GM18498 (cell line): Measurements from ENCODE around the gene PHF21A.
"Not testable (repeated sequence)": the region's sequence is repeated elsewhere in the genome, so short reads cannot be mapped to it uniquely, and the experiment has no call there.

Source experiments
- ATAC-seq: cut with Tn5 transposase; IDR thresholded peaks from one replicate; pipeline ENCODE4 v1.9.1; 2021; ENCODE audit warnings: mild to moderate bottlenecking, moderate library complexity; ENCODE audit not compliant: unreplicated experiment

Gene PHF21A

DNA sequence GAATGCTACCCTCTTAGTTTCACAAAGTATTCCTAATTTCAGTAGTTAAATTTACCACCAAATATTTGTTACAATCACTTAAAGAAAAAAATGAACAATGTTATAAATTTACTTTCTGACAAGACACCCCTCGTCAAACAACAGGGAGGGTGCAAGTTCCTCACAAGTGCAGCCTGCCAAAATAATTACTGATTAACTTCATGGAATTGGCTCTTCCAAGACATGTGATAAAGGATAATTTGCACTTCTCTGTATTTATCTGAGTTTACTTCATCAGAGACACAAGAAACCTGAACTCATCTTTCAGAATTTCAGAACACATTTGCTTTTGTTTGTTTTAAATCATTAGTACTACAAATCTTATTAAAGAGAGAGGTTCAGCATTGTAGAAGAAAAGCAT is 132.3 kb downstream of the PHF21A start:
- no peak for ATAC-seq

DNA sequence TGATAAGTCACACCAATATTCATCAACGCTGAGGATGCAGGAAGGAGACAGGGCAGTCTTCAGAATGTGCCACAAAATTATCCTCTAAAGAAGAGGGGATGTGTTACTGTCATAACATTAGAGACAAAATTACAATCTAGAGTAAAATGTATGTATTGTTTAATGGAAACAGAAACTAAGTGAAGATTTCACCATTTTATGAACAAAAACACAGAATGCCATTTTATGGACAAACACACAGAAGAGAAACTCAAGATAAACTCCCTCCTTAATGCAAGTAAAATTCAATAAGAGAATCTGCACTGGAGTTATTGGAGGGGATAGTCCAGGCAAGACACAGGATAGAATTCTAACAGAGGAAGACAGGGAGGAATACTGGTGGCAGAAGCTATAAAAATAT is 136.0 kb downstream of the PHF21A start:
- no peak for ATAC-seq

DNA sequence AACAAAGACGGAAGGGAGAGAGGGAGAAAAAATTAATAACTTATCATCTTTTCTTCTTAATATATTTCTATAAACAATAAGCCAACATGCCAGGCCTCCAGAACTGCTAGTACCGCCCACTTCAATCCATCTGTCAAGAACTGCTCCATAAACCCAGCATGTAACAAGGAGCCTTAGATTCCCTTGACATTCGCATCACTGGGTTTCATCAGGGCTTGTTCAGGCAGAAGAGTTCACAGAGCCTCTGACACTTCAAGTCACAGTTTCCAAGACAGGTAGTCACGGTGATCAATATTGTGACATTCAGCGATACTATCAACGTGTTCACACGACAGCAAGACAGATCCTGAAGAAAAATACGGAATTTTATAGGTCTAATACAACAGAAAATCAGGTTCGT is 137.1 kb downstream of the PHF21A start:
- ATAC-seq, result no peak

DNA sequence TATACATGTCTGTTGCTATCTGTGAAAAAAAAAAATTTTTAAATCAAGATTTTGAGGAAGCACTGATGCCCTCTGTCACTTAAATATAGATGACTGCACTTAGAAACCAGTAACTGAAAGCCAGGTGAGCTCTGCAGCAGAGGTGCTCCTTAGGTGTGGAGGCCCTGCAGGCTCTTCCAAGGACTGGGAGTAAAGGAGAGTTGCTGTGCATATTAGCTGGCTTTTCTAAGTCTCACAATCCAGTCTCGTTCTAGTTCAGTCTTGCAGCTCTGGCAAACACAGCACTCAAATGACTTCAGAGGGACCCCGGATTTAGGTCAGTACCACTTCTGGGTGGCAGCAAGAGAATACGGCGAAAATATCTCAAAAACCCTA is 137.8 kb downstream of the PHF21A start:
- ATAC-seq, result no peak

DNA sequence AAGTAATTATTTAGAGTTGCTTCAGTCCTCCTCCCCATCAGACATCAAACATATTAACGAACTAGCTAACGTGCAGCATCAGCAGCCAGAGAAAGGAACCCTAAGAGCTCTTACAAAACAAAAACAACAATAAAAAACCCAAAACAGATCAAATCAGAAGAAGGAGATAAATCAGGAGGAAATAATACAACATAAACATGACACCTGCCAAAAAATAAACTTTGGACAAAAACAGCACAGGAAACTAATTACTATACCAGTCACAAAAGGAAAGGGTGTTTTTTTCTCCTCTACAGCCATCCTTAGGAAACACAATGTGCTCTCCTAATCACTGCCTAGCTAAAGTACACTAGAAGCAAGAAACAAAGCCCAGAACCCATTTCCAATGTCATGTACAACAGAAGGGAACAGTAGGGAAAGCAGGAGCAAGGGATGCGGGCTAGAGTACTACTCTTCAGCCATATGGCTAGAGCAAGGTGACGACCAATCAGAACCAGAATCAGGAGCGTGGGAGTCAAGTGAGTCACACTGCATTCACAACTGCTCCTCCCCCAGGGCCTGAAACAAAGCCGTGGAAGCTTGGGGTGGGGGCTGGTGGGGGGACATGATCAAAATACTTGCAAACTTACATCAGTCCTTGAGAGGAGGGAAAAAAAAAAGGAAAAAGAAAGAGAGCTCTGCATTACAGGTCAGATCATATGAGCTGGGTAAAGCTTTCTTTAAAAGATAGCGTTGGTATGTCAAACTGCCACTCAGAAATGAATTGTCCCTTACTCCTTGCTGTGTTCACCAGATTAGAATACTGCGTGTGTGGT is 138.4 kb downstream of the PHF21A start:
- ATAC-seq, result no peak

DNA sequence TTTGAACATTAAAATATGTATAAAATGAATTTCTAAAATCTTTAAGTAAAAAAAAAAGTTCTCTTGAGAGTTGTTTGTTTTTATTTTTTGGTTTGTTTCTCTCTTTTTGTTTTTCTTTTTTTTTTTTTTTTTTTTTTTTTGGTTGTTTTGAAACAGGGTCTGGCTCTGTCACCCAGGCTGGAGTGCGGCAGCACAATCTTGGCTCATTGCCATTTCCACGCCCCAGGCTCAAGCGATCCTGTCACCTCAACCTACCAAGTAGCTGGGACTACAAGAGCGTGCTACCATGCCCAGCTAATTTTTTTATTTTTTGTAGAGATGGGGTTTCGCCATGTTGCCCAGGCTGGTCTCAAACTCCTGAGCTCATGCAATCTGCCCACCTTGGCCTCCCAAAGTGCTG is 139.4 kb downstream of the PHF21A start:
- not testable (repeated sequence) for ATAC-seq

DNA sequence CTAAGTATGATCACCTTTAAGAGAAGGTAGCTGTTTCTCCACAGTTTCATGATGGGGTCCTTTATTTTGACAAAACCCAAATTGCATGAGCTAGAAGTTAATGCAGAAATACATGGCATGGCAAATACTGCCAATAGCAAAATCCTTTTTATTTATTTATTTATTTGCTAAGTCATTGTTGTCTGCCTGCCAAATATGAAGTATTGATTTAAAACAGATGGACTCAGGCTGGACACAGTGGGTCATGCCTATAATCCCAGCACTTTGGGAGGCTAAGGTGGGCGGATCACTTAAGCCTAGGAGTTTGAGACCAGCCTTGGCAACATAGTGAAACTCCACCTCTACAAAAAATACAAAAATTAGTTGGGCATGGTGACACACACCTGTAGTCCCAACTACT is 146.4 kb downstream of the PHF21A start:
- ATAC-seq, result no peak

DNA sequence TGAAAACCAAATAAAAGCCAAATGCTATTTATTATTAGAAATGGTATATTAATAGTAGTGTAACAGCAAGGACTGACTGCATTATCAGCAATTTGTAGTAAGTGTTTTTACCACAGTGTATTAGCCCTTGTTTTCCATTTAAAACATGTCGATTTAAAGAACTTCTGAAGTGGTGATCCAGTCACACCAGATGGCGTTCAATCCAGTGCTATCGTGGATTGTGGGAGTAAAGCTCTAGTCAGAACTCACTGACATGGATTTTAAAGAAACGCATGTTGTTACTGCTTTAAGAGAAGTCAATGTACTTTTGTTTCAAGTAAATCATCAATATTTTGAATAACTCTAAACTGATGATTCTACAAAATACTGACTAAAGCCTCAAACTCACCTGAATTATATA is 147.7 kb downstream of the PHF21A start:
- no peak for ATAC-seq

DNA sequence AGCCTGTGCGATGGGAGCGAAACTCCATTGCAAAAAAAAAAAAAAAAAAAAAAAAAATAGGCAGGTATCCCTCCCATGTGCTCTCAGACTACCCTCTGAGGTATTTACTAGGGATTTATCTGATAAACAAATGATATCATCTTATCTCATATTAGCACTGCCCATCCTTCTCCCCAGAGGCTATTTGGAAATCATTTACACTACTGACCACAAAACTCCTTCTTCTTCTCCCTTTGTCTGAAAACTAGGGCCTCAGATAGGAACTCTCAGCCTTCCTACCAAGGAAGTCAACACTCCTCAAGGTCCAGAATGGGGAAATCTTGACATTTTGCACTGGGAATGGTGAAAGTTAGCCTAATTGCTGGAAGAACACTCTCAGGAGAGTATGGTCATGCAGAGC is 152.4 kb downstream of the PHF21A start:
- ATAC-seq, result no peak

DNA sequence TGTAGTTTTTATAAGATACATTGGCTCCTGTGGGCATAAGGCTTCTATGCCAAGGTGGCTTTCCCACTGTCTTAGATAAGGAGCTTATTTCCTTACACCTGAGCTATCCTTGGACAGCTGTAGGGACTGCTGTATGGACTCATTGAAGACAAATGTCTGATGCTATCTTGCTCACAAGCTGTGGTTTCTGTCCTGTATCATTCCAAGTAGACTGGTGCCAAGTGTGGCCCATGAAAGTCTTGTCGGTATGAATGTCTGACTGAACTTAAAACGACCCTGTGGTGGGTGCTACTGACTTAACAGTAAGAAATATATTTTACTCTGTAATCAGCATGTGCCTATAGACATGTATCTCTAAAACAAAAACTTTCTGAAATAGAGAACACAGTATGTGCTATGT is 153.7 kb downstream of the PHF21A start:
- ATAC-seq, result no peak

DNA sequence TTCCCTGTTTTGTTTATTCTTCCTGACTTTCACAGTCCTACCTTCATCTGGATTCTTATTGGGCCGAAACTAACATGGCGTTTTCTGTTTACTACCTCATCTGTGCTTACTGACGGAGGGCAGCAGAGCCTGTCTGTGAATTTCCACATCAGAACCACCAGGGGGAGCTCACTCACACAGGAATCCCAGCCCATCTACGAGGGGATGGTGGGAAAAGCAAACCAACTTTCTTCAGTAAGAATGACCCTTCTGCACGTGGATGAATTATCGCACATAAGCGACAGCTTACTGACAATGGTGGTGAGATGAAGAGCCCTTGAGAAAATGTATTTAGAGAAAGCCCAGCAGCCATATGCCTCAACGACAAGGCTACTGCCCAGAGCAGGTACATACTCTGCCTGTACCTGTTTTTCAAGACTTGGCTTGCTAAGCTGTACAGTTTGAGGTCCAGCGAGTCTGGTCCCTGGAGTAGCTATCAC is 156.3 kb downstream of the PHF21A start:
- peak; percentile 69 for ATAC-seq

DNA sequence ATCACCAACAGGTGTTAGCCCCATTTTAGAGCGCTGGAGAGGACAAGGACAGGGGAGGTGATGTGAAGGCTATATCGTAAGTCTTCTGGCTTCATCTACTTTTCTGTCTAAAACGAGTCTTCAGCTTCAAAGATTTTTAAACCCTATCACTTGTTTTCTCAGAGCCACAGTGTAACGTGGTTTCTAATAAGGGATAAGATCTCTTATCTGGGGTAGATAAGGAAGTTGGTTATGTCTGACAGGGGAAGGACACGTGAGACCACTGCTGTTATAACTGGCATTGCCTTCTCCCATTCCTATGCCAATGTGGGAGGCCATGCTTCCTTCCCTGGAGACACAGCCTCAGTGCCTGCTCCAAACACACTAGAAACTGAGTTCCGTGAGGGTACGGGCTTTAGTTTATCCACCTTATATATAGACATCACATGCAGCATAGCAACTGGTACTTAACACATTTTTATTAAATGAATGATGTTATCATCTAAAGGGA is 159.5 kb downstream of the PHF21A start:
- ATAC-seq, result no peak

DNA sequence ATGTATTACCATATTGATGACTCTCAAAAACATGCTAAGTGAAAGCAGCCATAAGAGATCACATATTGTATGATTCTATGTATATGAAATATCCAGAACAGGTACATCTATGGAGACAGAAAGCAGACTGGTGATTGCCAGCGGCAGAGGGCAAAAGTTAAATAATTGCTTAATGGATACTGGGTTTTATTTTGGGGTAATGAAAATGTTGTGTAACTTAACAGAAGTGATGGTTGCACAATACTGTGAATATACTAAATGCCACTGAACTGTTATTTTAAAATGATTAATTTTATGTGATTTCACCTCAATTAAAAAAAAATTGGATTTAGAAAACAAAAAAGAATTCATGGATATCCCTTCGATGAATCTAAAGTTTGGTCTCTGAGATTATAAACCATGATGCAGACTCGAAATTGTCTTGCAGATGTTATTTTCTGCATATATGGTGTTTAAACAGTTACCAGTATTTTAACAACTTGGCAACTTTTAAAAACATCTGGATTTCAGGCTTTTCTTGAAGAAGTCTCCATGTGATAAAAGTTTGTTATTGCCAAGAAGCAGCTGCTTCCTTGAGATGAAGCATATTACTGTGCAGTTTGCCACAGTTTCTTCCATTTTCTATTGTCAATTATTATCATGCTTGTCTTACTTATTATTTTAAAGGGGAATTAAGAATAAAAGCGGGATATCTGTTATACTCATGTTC is 160.7 kb downstream of the PHF21A start:
- no peak for ATAC-seq

DNA sequence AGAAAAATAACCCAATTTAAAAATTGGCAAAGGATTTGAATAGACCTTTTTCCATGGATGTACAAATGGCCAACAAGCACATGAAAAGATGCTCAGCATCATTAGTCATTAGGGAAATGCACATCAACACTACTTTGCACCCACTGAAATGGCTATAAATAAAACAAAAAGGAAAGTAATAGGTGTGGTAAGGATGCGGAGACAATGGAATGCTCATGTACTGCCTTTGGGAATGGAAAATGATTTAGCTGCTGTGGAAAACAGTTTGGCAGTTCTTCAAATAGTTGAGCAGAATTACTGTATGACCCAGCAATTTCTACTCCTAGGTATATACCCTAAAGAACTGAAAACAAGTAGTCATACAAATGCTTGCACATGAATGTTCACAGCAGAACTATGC is 161.4 kb downstream of the PHF21A start:
- no peak for ATAC-seq

DNA sequence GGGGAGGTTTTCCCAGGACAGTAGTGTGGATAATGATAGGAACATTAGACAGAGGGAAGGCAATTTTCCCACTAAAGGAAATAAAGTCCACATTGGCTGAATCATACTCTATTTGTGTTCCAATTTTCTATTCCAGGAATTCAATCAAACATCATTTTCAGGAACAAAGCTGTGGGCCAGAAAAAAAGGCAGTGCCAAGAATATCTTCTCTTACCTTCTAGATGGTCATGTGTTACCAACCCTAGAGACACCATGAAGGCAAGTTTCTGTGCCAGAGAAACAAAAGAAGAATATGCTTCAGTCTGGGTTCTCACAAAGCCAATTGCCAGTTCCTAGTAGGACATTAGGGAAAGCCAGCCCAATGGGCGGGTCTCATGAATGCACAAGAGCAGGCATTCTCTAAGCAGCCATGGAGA is 171.3 kb downstream of the PHF21A start:
- ATAC-seq, result no peak

DNA sequence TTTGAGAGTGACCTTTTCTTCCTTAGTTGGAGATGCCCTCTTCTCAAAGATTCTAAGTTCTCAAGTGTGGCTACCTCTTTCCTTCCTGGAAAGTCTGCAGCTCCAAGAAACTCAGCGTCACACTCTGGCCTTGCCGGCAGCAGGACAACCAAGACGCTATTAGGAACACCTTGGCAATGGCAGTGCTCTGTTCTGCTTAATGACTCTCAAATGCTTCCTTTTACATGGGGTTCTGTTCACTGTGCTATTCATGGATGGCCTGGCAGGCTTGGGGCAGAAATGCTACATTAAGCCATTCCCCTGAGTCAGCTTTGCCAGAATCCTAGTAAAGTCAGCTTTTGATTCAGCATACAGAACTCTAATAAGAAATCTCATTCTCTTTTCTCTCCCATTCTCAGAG is 172.9 kb downstream of the PHF21A start:
- ATAC-seq, result no peak

DNA sequence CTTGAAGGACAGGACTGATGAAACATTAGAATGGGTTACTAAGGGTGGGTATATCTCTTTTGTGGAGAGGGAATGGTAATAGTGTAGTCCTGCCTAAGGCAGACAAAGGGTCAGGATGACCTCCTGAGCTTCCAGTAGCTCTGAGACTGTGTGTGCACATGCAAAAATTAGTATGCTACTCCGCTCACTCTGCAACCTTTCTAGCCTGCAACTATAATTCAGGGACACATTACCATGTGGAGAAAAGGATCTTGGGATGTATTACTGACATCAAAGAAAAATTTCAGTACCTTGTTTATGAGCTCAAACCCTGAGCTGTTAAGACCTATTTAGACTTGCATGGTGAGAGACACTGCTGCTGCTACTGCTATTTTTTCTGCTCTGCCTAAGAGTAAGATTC is 173.4 kb downstream of the PHF21A start:
- no peak for ATAC-seq

DNA sequence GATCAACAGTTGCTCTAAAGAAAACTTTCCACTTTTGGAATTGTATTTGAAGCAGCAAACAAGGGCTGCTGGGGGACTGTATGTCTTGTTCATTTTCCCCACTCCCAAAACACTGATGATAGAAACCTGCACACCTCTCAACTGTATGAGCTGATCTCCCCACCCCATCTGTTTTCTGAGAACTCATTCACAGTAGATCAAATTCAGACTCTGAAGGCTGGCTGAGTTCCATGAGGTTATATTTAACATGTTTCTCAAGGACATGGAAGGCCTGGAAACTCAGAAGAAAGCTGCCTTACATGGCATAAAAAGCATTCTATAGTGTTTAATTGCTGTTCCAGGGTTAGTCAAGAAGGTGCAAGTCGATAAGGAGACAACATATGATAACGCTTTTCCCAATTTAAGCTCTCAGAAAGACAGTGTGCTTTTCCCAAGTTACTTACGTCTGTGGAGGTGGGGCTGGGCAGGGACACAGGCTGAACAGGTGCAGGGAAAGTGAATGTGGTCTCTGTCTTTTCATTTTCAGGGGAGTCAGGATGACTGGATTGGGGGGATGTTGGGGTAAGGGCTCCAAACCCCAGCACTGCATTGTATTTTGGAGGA is 175.8 kb downstream of the PHF21A start:
- ATAC-seq, result no peak

DNA sequence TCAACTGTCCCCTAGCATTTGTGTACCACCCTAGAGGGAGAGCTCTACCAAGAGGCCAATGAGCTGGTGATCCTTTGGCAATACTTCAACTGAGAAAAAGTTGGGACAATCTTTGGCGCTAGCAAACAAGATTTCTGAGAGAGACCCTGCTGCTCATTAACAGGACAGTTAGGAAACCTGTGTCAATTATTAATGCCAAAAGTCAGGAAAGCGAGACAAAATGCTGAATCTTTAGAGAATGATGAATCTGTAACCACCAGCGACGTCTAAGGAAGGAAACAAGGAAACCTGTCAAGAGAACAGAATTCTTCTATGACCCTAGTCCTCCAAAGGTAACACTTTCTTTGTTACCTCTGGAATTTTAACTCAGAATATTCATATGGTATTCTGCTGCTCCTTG is 178.9 kb downstream of the PHF21A start:
- no peak for ATAC-seq

DNA sequence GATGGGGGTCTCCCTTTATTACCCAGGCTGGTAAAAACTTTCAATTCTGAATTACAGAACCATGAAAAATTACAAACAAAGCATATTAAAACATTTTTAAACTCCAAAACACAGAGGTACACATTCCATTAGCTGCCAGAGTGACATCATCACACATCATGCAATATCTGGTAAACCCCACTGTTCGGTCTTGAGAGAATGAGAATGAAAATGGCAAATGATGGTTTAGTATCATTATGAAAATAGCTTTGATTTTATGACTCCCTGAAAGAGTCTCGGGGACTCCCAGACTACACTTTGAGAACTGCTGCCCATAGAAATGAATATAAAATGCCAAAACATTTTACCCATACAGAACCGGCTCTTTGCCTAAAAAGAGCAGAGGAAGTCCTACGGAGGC is 180.0 kb downstream of the PHF21A start:
- no peak for ATAC-seq

DNA sequence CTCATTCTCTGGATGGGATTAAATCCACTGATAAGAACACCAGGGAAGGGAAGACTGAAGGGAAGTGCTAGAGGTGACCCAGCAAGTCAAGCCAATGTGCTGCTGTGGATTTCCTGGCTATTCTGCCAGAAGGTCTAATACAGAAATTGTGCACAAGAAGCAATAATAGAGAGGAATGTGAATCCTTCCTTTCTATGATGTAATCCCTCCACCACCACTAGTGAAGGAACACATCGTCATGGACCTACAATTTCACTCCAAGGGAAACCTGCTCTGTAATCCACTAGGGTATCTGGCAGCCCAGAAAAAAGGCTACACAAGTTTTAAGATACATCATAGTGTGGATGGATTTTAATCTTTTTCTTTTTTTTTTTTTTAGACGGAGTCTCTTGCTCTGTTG is 181.4 kb downstream of the PHF21A start:
- no peak for ATAC-seq

DNA sequence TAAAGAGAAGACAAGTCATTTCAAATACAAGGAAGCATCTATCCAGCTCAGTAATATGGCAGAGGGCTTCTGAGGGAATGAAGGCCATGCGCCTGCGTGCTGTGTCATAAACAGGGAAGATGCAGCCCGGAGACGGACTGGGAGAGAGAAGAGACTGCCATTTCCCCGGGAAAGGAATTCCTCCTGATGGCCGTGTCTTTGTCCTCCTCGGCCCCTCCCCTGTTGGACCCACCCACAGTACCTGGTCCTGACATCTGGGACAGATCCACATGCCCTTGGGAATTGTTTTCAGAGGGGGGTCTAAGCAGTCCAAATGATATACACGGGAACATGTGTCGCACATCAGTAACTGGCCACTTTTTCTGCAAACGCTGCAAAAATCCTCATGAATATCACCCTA is 183.3 kb downstream of the PHF21A start:
- no peak for ATAC-seq
